ENCODE measurements around the gene GPS2.
"Not testable (repeated sequence)": the region's sequence is repeated elsewhere in the genome, so short reads cannot be mapped to it uniquely, and the experiment has no call there.

Gene GPS2

GRCh38 chr17:7337600-7337999, 22.4 kb upstream of the GPS2 start:
- H3K27me3 ChIP-seq (ENCODE audit: control insufficient read depth, insufficient read depth, low read length); H3K4me1 ChIP-seq (ENCODE audit: control insufficient read depth, insufficient read depth, low read length); H3K4me3 ChIP-seq (ENCODE audit: low read length); DNase-seq (ENCODE audit: low read depth, low spot score); H3K36me3 ChIP-seq (ENCODE audit: control insufficient read depth, insufficient read depth, low read length); H3K27ac ChIP-seq (ENCODE audit: low read length); H3K9me3 ChIP-seq (ENCODE audit: control insufficient read depth, insufficient read depth, low read length): not testable (repeated sequence)
- WGBS (ENCODE audit: insufficient coverage, insufficient read length): no CpG with 5 or more reads among the region's 7 CpGs

GRCh38 chr17:7336240-7337175, 21.3 kb upstream of the GPS2 start, which contains the start of gene ACAP1:
ACAP1 (plus strand) TSS chr17:7336529; CDS start chr17:7336735, 206 bp downstream.
- Histone ChIP-seq H3K4me1 (ENCODE audit: control insufficient read depth, insufficient read depth, low read length) (peaks cover 3% of the 10 kb centered on the region), H3K27me3 (ENCODE audit: control insufficient read depth, insufficient read depth, low read length) (no peaks in the 10 kb centered on the region), H3K27ac (ENCODE audit: low read length) (no peak within 1 kb of the TSS), H3K4me3 (ENCODE audit: low read length) (peak within 1 kb of the TSS; percentile 1; the same call in 1 of the 2 replicates), H3K36me3 (ENCODE audit: control insufficient read depth, insufficient read depth, low read length) (no peaks in the 10 kb centered on the region), H3K9me3 (ENCODE audit: control insufficient read depth, insufficient read depth, low read length) (no peaks in the 10 kb centered on the region)
- WGBS (ENCODE audit: insufficient coverage, insufficient read length): no CpG with 5 or more reads among the region's 17 CpGs
- no peak for DNase-seq (ENCODE audit: low read depth, low spot score)

GRCh38 chr17:7335765-7336164, 20.6 kb upstream of the GPS2 start:
- not testable (repeated sequence) for DNase-seq (ENCODE audit: low read depth, low spot score); H3K27ac ChIP-seq (ENCODE audit: low read length); H3K4me3 ChIP-seq (ENCODE audit: low read length); H3K9me3 ChIP-seq (ENCODE audit: control insufficient read depth, insufficient read depth, low read length); H3K27me3 ChIP-seq (ENCODE audit: control insufficient read depth, insufficient read depth, low read length); H3K36me3 ChIP-seq (ENCODE audit: control insufficient read depth, insufficient read depth, low read length); H3K4me1 ChIP-seq (ENCODE audit: control insufficient read depth, insufficient read depth, low read length)
- WGBS (ENCODE audit: insufficient coverage, insufficient read length): no CpG with 5 or more reads among the region's 13 CpGs

GRCh38 chr17:7334938-7335538, 19.9 kb upstream of the GPS2 start:
- no CpG with 5 or more reads among the region's 3 CpGs for WGBS (ENCODE audit: insufficient coverage, insufficient read length)
- H3K27ac ChIP-seq (ENCODE audit: low read length): no peak overlapping the region
- no peak overlapping the region for H3K4me3 ChIP-seq (ENCODE audit: low read length)
- DNase-seq (ENCODE audit: low read depth, low spot score): no peak
- no peaks in the 10 kb centered on the region for H3K27me3 ChIP-seq (ENCODE audit: control insufficient read depth, insufficient read depth, low read length)
- H3K36me3 ChIP-seq (ENCODE audit: control insufficient read depth, insufficient read depth, low read length): no peaks in the 10 kb centered on the region
- peaks cover 4% of the 10 kb centered on the region for H3K4me1 ChIP-seq (ENCODE audit: control insufficient read depth, insufficient read depth, low read length)
- no peaks in the 10 kb centered on the region for H3K9me3 ChIP-seq (ENCODE audit: control insufficient read depth, insufficient read depth, low read length)

GRCh38 chr17:7332600-7333069, 17.5 kb upstream of the GPS2 start:
- H3K4me3 ChIP-seq (ENCODE audit: low read length); H3K36me3 ChIP-seq (ENCODE audit: control insufficient read depth, insufficient read depth, low read length); H3K27ac ChIP-seq (ENCODE audit: low read length); H3K4me1 ChIP-seq (ENCODE audit: control insufficient read depth, insufficient read depth, low read length); H3K27me3 ChIP-seq (ENCODE audit: control insufficient read depth, insufficient read depth, low read length); H3K9me3 ChIP-seq (ENCODE audit: control insufficient read depth, insufficient read depth, low read length); DNase-seq (ENCODE audit: low read depth, low spot score): not testable (repeated sequence)
- WGBS (ENCODE audit: insufficient coverage, insufficient read length): no CpG with 5 or more reads among the region's 14 CpGs

GRCh38 chr17:7332111-7332510, 17.0 kb upstream of the GPS2 start:
- DNase-seq (ENCODE audit: low read depth, low spot score): no peak
- Histone ChIP-seq H3K36me3 (ENCODE audit: control insufficient read depth, insufficient read depth, low read length) (no peaks in the 10 kb centered on the region), H3K4me1 (ENCODE audit: control insufficient read depth, insufficient read depth, low read length) (peaks cover 4% of the 10 kb centered on the region), H3K27ac (ENCODE audit: low read length) (no peak overlapping the region), H3K27me3 (ENCODE audit: control insufficient read depth, insufficient read depth, low read length) (no peaks in the 10 kb centered on the region), H3K4me3 (ENCODE audit: low read length) (no peak overlapping the region), H3K9me3 (ENCODE audit: control insufficient read depth, insufficient read depth, low read length) (no peaks in the 10 kb centered on the region)
- WGBS (ENCODE audit: insufficient coverage, insufficient read length): no CpG with 5 or more reads among the region's 7 CpGs

GRCh38 chr17:7330638-7331015, 15.5 kb upstream of the GPS2 start:
- DNase-seq (ENCODE audit: low read depth, low spot score): no peak
- Histone ChIP-seq H3K4me1 (ENCODE audit: control insufficient read depth, insufficient read depth, low read length) (peaks cover 2% of the 10 kb centered on the region; the same call in 1 of the 2 replicates), H3K9me3 (ENCODE audit: control insufficient read depth, insufficient read depth, low read length) (no peaks in the 10 kb centered on the region), H3K4me3 (ENCODE audit: low read length) (peak overlapping the region; percentile 72; the same call in 1 of the 2 replicates), H3K27me3 (ENCODE audit: control insufficient read depth, insufficient read depth, low read length) (no peaks in the 10 kb centered on the region), H3K27ac (ENCODE audit: low read length) (no peak overlapping the region), H3K36me3 (ENCODE audit: control insufficient read depth, insufficient read depth, low read length) (peaks cover 3% of the 10 kb centered on the region; the same call in 1 of the 2 replicates)
- no CpG with 5 or more reads among the region's 13 CpGs for WGBS (ENCODE audit: insufficient coverage, insufficient read length)

GRCh38 chr17:7329997-7330637, 15.0 kb upstream of the GPS2 start:
- no peaks in the 10 kb centered on the region for H3K9me3 ChIP-seq (ENCODE audit: control insufficient read depth, insufficient read depth, low read length)
- peak overlapping the region; percentile 72; the same call in 1 of the 2 replicates for H3K4me3 ChIP-seq (ENCODE audit: low read length)
- DNase-seq (ENCODE audit: low read depth, low spot score): peak; percentile 72
- H3K4me1 ChIP-seq (ENCODE audit: control insufficient read depth, insufficient read depth, low read length): peaks cover 2% of the 10 kb centered on the region; the same call in 1 of the 2 replicates
- no CpG with 5 or more reads among the region's 34 CpGs for WGBS (ENCODE audit: insufficient coverage, insufficient read length)
- peaks cover 3% of the 10 kb centered on the region; the same call in 1 of the 2 replicates for H3K36me3 ChIP-seq (ENCODE audit: control insufficient read depth, insufficient read depth, low read length)
- H3K27ac ChIP-seq (ENCODE audit: low read length): no peak overlapping the region
- H3K27me3 ChIP-seq (ENCODE audit: control insufficient read depth, insufficient read depth, low read length): no peaks in the 10 kb centered on the region

GRCh38 chr17:7329374-7329996, 14.3 kb upstream of the GPS2 start:
- Histone ChIP-seq H3K4me3 (ENCODE audit: low read length) (peak overlapping the region; percentile 72; the same call in 1 of the 2 replicates), H3K27ac (ENCODE audit: low read length) (no peak overlapping the region), H3K36me3 (ENCODE audit: control insufficient read depth, insufficient read depth, low read length) (peaks cover 6% of the 10 kb centered on the region), H3K27me3 (ENCODE audit: control insufficient read depth, insufficient read depth, low read length) (no peaks in the 10 kb centered on the region), H3K9me3 (ENCODE audit: control insufficient read depth, insufficient read depth, low read length) (no peaks in the 10 kb centered on the region), H3K4me1 (ENCODE audit: control insufficient read depth, insufficient read depth, low read length) (peaks cover 2% of the 10 kb centered on the region; the same call in 1 of the 2 replicates)
- peak; percentile 99 for DNase-seq (ENCODE audit: low read depth, low spot score)
- no CpG with 5 or more reads among the region's 43 CpGs for WGBS (ENCODE audit: insufficient coverage, insufficient read length)
